Measurements from ENCODE around the gene PLIN3.

DNA sequence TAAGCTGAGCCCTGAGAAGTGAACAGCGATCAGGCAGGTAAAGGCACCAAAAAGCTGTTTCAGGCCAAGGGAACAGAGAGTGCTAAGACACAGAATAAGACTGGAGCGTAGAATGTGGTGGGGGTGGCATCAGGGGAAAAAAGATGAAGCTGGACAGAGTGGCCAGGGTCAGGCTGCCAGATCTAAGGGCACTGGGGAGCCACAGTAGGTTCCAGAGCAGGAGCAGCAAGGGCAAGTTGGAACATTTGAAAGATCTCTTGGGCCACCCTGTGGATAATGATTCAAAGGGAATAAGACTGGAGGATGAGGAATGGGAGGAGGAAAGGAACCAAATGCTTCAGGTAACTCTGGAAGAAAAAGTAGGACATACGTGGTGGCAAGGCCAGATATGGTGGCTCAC, 6.5 kb upstream of the PLIN3 start:
- TF ChIP-seq, protein P1, sequence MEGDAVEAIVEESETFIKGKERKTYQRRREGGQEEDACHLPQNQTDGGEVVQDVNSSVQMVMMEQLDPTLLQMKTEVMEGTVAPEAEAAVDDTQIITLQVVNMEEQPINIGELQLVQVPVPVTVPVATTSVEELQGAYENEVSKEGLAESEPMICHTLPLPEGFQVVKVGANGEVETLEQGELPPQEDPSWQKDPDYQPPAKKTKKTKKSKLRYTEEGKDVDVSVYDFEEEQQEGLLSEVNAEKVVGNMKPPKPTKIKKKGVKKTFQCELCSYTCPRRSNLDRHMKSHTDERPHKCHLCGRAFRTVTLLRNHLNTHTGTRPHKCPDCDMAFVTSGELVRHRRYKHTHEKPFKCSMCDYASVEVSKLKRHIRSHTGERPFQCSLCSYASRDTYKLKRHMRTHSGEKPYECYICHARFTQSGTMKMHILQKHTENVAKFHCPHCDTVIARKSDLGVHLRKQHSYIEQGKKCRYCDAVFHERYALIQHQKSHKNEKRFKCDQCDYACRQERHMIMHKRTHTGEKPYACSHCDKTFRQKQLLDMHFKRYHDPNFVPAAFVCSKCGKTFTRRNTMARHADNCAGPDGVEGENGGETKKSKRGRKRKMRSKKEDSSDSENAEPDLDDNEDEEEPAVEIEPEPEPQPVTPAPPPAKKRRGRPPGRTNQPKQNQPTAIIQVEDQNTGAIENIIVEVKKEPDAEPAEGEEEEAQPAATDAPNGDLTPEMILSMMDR (IDR thresholded peaks at IDR 0.05), result no peak
- no peak for TF ChIP-seq POLR2A (IDR thresholded peaks at IDR 0.05)

Measured in esophagus squamous epithelium (tissue), 4 donors.